ENCODE results near the gene YIF1A.
"Not testable (repeated sequence)": the region's sequence is repeated elsewhere in the genome, so short reads cannot be mapped to it uniquely, and the experiment has no call there.

YIF1A gene

DNA sequence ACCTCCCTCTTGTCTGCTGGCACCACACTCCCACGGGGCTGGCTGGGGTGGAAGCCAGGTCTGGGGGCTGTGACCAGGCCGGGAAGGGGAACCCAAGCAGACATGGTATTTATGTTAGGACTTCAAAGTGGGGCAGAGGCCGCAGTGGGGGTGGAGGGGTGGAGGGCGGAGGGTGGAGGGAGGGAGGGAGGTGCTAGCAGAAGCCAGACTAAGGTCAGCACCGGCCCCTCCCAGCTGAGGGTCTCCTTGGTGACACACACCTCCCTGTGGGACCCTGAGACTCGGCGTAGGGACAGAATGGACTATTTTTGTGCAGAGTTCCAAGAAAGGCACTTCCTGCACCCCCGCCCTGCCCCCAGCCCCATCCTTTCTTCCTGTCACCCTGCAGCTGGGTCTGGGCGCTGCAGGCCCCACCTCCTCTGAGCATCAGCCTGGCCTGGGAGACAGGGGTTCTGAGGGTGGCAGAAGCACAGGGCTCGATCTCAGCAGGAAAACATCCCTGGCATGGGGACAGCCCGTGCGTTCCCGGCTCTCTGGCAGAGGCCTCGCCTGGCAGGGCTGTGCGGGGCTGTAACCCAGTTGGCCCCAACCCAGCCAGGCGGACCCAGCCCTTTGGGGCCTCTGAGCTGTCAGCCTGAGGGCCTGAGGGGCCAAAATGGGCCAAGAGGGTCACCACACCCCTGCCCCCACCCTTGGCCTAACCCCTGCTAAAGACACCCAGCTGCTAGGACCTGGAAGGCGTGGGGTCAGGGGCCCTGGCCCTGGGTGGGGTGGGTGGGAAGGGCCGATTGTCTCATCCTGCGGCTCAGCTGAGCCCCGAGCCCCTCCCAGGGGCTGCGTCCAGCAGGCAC, 37.5 kb upstream of the YIF1A start:
- no peak for DNase-seq (ENCODE audit: low read depth)

GRCh38 chr11:66325263-66325671, 36.3 kb upstream of the YIF1A start:
- DNase-seq (ENCODE audit: low read depth), result no peak

GRCh38 chr11:66324664-66325063, 35.7 kb upstream of the YIF1A start:
- DNase-seq (ENCODE audit: low read depth), result no peak

DNA sequence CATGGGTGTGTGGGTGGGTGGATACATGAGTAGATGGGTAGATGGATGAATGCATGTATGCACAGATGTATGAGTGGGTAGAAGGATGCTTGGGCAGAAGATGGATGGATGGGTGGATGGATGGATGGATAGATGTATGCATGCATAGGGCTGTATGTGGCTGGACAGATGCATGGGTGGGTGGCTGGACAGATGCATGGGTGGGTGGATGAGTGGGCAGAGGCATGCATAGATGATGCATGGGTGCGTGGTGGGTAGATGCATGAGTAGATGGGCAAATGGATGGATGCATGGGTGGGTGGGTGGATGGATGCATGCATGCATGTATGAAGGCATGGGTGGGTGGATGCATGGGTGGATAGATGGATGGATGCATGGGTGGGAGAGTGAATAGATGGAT, 34.7 kb upstream of the YIF1A start:
- DNase-seq (ENCODE audit: low read depth), result no peak

- DNase-seq (ENCODE audit: low read depth), result no peak
Observed at GRCh38 chr11:66322732-66323427, 33.9 kb upstream of the YIF1A start.

- no peak for DNase-seq (ENCODE audit: low read depth)
Observed at GRCh38 chr11:66321606-66322005, 32.7 kb upstream of the YIF1A start.

DNA sequence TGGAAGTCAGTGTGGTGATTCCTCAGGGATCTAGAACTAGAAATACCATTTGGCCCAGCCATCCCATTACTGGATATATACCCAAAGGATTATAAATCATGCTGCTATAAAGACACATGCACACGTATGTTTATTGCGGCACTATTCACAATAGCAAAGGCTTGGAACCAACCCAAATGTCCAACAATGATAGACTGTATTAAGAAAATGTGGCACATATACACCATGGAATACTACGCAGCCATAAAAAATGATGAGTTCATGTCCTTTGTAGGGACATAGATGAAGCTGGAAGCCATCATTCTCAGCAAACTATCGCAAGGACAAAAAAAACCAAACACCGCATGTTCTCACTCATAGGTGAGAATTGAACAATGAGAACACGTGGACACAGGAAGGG, 31.8 kb upstream of the YIF1A start:
- not testable (repeated sequence) for DNase-seq (ENCODE audit: low read depth)

GRCh38 chr11:66320289-66320688, 31.3 kb upstream of the YIF1A start:
- DNase-seq (ENCODE audit: low read depth), result not testable (repeated sequence)

DNA sequence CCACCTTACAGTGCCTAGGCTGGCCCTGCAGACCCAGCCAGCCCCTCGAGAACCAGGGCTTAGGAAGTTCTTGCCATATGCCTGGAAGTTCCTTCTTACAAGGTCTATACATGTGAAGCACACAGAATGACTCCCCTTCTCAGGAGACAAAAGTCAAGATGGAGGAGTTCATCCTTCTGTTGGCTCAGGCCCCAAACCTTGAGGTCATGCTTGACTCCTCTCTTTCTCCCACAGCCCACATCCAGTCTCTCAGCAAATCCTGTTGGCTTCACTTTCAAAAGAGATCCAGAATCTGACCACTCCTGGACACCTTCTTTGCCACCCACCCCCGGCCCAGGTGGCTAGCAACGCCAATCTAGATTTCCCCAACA, 29.6 kb upstream of the YIF1A start:
- DNase-seq (ENCODE audit: low read depth), result no peak

GRCh38 chr11:66317723-66318599, 29.0 kb upstream of the YIF1A start:
- DNase-seq (ENCODE audit: low read depth), result no peak

GRCh38 chr11:66317322-66317722, 28.4 kb upstream of the YIF1A start:
- no peak for DNase-seq (ENCODE audit: low read depth)

DNA sequence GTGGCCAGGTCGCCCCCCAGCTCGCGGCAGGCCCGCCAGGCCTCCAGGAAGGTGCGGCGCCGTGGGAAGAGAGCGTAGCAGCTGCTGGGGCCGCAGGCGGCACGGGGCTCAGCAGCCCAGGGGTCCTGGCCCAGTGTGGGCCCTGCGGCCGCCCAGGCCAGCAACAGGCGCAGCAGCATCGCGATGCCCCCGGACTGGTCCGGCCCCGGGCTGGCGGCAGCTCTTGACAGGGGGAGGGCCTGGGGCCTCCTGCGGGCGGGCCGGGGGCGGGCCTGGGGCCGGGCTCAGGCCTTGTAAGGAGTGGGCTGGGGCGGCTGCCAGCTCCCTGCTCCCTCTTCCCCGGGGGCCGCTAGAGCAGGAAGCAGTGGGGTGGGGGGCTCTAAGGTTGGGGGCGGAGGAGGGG, 27.9 kb upstream of the YIF1A start, which contains the start of gene CD248:
Gene CD248, minus strand, starts transcription at position 196 of the 403 bp plus-strand sequence. Its CDS starts 17 bp downstream, at position 179.
- DNase-seq (ENCODE audit: low read depth), result no peak

DNA sequence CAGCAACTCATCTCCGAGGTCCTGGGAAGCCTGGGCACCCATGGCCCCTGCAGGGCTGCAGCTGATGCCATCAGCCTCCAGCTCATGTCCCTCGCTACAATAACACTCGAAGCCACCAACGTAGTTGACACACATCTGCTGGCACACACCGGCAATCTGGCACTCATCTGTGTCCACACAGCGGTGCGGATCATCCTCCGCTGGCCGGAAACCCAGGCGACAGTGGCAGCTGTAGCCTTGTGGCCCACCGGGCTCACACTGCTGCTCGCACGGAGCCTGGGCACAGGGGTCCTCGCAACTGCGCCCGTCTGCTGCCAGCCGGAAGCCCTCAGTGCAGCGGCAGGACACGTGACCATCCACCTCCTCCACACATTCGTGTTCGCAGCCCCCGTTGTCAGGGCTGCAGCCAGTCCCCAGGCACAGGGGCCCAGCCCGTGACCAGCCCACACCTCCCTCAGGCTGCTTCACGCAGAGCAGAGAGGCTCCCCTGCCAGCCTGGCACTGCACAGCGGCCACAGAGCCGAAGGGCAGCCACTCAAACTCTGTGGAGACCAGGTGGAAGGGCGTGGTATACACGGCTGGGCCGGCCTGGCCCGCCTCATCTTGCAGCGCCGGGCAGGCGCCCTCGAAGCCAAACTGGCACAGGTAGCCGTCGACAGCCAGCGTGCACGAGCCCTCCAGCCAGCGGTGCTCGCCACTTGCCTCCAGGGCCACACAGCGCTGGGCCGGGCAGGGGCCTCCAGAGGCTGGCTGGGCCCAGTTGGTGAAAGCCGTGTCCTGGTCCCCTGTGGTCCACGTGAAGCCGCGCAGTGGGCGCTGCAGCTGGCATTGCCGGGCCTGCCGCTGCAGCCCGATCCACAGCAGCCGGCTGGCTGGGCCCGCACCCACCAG, 27.2 kb upstream of the YIF1A start:
- no peak for DNase-seq (ENCODE audit: low read depth)

DNA sequence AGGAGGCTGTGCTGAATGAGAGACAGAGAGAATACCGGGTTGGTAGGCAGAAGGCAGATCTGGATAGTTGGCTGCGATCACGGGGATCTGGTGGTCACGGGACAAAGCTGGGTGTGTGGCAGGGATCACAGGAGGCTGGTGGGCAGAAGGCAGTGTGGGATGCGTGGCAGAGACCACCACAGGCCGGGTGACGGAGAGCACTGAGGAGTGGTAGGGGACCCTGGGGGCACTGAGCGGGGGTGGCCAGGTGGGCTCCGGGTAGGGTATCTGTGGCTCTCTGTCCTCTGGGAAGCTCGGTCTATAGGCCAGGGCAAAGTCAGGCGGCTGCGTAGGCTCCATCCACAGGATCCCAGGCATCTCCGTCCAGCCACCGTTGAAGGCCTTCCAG, 26.5 kb upstream of the YIF1A start:
- no peak for DNase-seq (ENCODE audit: low read depth)

DNA sequence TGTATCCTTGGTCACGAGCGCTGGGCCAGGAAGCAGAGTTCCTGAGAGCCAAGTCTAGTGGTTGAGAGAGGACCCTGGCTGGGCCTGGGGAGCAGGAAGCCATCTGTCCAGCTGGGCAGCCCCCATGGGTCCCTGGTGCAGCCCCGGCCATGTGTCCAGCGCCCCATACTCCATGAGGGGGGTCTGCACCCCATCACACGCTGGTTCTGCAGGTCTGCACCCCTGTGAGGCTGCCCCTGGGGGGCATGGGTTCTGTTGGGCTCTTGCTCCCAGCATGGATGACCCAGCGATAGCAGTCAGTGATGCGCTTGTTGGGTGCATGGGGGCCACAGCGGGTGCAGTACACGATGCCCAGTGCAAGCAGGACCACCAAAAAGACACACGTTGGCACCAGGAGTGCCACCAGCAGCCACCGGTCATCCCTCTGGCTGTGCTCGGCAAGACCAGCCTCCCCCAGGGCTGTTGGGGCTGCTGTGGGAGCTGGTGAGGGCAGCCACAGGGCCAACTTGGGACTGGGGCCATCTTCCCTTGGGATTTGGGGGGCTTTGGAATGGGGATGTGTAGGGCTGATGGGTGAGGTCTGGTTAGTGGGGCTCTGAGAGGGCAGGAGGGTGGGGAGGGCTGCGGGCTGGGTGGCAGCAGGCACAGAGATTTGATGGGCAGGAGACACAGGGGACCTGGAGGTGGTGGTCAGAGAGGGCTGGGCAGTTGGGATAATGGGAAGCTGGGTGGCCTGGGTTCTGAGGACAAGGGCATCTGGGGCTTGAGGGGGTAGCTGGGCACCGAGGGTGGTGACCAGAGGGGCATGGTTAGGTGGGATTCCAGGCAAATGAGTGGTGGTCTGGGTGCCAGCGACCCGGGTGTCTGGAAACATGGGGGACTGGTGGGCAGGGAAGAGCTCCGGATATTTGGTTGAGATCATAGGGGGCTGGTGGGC, 25.9 kb upstream of the YIF1A start:
- no peak for DNase-seq (ENCODE audit: low read depth)

GRCh38 chr11:66314186-66314501, 25.2 kb upstream of the YIF1A start:
- no peak for DNase-seq (ENCODE audit: low read depth)

GRCh38 chr11:66313321-66314185, 24.6 kb upstream of the YIF1A start:
- no peak for DNase-seq (ENCODE audit: low read depth)

DNA sequence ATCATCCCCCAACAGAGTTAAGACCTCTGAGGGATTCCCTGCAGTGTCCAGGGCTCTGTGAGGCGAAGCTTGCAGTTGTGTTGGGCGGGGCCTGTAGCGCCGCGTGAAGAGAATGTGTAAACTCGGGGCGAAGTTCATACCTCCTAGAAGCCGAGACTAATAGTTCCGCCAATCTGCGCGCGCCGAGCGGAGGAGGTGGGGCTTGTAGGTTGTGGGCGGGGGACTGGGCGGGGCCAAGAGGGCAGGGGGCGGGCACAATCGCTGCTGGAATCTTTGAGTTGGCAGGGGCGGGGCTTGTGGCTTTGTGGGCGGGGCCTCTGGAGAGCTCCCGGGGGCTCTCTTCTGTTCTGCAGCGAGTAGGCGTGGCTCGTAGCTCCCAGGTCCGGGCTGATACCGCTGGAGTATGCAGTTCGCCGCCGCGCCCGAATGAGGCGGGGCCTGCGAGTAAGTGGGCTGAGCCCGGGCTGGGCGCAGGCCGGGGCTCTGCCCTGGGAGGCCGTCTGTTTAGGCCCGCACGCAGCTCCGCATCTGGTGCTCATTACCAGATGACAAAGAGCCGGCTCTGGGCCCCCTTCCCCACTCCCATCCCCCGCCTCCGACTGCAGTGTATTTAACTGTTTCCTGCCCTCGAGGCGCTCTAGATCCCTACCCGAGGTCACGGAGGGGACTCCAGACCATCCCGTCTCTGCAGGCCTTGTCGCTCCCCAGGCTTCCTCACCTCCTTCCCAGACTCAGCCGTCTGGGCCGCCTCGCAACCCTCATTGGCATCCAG, 23.8 kb upstream of the YIF1A start:
- peak; percentile 97 for DNase-seq (ENCODE audit: low read depth)
